HUES64 (cell line): ENCODE measurements around the gene MSTO1.
"Not testable (repeated sequence)": the region's sequence is repeated elsewhere in the genome, so short reads cannot be mapped to it uniquely, and the experiment has no call there.

Experiments
- H3K27ac ChIP-seq: 2 replicates; pipeline ENCODE4 v1.7.0; 2013; ENCODE audit warnings: low read depth, low read length, inconsistent platforms
- H3K27me3 ChIP-seq: 2 replicates; pipeline ENCODE4 v1.6.1; 2013; ENCODE audit warnings: mild to moderate bottlenecking, low read length; ENCODE audit not compliant: insufficient read depth
- H3K36me3 ChIP-seq: 2 replicates; pipeline ENCODE4 v1.6.1; 2013; ENCODE audit warnings: mild to moderate bottlenecking, low read length; ENCODE audit not compliant: insufficient read depth
- H3K4me1 ChIP-seq: 2 replicates; pipeline ENCODE4 v1.6.1; 2013; ENCODE audit warnings: mild to moderate bottlenecking, low read length, moderate library complexity; ENCODE audit not compliant: insufficient read depth
- H3K4me3 ChIP-seq: 2 replicates; pipeline ENCODE4 v1.5.1; 2013; ENCODE audit warnings: mild to moderate bottlenecking, low read length, moderate library complexity
- H3K9ac ChIP-seq: 2 replicates; pipeline ENCODE4 v1.6.1; 2013; ENCODE audit warnings: mild to moderate bottlenecking, low read depth, low read length
- H3K9me3 ChIP-seq: 2 replicates; pipeline ENCODE4 v1.6.1; 2013; ENCODE audit warnings: low read depth, low read length; ENCODE audit not compliant: insufficient read depth
- WGBS: fragments of 150-250, 120-280 bp; methylation state at CpG from one replicate; pipeline ENCODE4 v1.1.7; 2013; ENCODE audit warnings: missing lambda C conversion rate; 5-methylcytosine and 5-hydroxymethylcytosine counted together

The MSTO1 gene

DNA sequence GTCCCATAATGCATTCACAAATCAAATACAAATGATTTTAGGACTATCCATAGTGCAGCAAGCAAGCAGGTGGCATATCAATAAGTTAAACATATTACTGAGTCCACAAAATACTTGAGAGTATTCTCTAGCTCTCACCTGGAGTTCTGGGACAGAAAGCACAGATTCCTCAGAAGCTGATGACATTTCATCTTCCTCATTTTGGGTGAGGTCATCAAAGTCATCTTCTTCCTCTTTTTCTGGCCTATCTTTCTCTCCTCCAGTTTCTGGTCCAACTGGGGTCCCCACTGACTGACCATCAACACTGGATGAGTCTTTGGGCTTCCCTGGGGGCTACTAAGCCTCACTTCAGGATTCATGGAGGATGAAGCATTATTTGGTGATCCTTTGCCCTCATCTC lies 39.7 kb downstream of the MSTO1 start:
- Histone ChIP-seq H3K4me3 (no peak overlapping the region), H3K9ac (no peak overlapping the region), H3K27ac (no peak overlapping the region), H3K9me3 (peaks cover 2% of the 10 kb centered on the region; the same call in 1 of the 2 replicates), H3K27me3 (no peaks in the 10 kb centered on the region), H3K4me1 (peaks cover 4% of the 10 kb centered on the region; the same call in 1 of the 2 replicates), H3K36me3 (no peaks in the 10 kb centered on the region)

DNA sequence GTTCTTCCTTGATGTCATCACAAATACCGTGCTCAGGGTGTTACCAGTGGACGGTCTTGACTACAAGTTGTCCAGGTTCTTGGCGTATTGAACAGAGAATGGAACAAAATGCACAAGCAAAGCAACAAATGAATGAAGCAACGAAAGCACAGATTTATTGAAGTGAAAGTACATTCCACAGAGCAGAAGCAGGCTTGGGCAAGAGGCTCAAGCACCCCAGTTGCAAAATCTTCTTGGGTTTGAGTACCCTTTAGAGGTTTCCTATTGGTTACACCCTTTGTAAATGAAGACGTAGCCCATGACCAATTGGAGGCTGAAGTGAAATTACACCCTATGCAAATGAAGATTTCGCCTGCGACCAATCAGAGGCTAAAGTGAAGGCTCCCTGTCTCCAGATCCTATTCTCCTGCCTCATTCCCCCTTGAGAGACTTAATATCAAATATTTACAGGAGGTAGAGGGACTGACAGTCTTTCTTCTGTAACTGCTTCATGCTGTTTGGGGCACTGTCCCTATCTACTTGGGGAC lies 40.3 kb downstream of the MSTO1 start:
- peaks cover 2% of the 10 kb centered on the region; the same call in 1 of the 2 replicates for H3K9me3 ChIP-seq
- no peaks in the 10 kb centered on the region for H3K36me3 ChIP-seq
- H3K4me3 ChIP-seq = no peak overlapping the region
- H3K27ac ChIP-seq = no peak overlapping the region
- no peaks in the 10 kb centered on the region for H3K27me3 ChIP-seq
- WGBS = 95% methylated on average over 7 of the region's 7 CpGs
- peaks cover 4% of the 10 kb centered on the region; the same call in 1 of the 2 replicates for H3K4me1 ChIP-seq
- H3K9ac ChIP-seq = no peak overlapping the region

DNA sequence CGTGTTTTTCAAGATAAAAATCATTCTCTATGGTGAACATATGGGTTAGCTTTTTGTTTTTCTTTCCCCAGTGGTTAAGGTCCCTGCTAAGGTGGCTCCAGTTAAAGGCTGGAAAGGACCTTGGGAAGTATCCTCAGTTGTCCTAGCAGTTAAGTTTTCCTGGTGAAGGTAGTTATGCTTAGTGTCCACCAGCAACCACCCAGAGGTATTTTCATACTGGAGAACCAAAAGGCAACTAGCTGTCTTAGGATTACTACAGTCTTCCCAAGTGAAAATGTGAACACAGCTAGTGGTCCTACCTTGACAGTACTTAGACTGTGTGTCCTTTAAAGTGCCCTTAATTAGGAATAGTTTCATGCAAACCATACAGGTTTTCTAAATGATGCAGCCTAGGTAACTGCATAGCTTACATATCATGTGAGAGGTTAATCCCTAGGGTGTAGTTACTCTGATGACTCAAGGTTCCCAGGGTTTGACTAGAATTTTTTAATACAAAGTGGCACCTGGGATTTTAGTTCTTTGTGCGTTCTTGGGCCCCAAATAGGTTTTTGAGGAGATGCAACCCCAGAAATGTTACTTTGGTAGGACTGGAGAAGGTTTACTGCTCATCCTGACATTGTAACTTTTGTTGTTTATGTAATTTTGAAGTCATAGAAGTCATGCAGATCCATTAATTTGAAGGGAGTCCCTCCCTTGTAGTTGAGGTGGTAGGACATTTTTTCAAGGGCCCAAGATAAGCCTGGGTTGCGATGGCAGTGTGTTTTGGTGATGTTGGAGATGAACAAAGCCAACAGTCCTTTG lies 42.0 kb downstream of the MSTO1 start:
- 96% methylated on average over 2 of the region's 3 CpGs for WGBS
- H3K9ac ChIP-seq = no peak overlapping the region
- no peaks in the 10 kb centered on the region for H3K27me3 ChIP-seq
- H3K4me1 ChIP-seq = peaks cover 4% of the 10 kb centered on the region; the same call in 1 of the 2 replicates
- H3K36me3 ChIP-seq = no peaks in the 10 kb centered on the region
- no peak overlapping the region for H3K27ac ChIP-seq
- H3K9me3 ChIP-seq = peaks cover 2% of the 10 kb centered on the region; the same call in 1 of the 2 replicates
- H3K4me3 ChIP-seq = no peak overlapping the region

DNA sequence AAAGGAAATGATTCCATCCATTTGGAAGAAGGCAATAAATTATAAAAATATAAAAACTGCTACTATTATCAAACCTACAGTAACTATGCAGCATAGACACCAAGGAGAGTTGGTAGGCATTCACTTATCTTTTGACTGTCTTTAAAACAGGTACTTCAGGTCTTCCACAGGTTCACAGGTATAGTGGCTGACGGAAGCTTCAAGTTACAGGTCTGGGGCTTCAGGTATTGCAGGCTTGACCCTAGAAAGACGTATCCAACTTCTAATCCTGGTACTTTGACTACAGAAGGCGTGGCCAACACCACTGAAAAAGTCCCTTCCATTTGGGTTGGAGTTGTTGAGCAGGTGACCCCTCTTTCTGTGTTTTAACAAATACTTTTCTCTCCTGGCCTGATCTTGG lies 42.9 kb downstream of the MSTO1 start:
- Histone ChIP-seq H3K4me1 (peaks cover 4% of the 10 kb centered on the region; the same call in 1 of the 2 replicates), H3K4me3 (no peak overlapping the region), H3K27ac (no peak overlapping the region), H3K36me3 (no peaks in the 10 kb centered on the region), H3K9ac (no peak overlapping the region), H3K9me3 (peaks cover 2% of the 10 kb centered on the region; the same call in 1 of the 2 replicates), H3K27me3 (no peaks in the 10 kb centered on the region)
- WGBS = 94% methylated on average over 3 of the region's 3 CpGs

DNA sequence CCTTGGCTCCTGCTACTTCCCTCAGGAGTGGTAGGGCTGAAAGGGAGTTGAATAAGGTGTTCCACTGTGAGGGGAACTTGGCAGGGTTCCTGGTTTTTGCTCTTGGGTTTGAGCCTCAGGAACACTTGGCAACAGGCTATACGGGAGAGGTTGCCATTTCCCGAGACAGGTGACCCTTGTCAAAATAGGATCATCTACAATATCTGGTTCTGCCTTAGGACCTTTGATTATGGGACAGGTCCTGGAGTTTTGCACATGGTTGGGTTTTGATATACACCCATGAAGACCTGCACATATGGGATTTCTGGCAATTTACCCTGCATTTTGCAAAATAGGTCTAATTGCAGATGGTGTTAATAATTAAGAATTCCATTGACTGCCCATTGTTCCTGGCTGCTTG lies 47.4 kb downstream of the MSTO1 start:
- H3K4me3 ChIP-seq = no peak overlapping the region
- H3K36me3 ChIP-seq = peaks cover 37% of the 10 kb centered on the region
- H3K9ac ChIP-seq = no peak overlapping the region
- 98% methylated on average over 2 of the region's 2 CpGs for WGBS
- no peaks in the 10 kb centered on the region for H3K9me3 ChIP-seq
- H3K27me3 ChIP-seq = no peaks in the 10 kb centered on the region
- no peaks in the 10 kb centered on the region for H3K4me1 ChIP-seq
- no peak overlapping the region for H3K27ac ChIP-seq

DNA sequence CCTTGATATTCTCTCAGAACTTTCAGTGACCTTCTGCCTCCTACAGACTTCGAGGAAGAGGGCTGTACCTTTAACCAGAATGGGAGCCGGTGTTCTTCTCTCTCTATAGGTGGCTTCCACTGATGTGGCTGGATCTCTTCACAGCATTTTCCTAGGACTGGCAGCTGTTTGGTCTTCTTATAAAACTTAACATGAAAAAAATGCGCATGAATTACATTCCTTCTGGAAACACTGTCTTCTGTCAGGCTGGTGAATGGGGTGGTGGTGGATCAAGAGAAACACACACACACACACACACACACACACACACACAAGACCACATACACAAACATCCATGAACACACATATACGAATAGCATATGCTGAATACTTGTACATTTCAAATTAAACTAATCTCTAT lies 51.2 kb downstream of the MSTO1 start:
- H3K4me3 ChIP-seq, H3K4me1 ChIP-seq, H3K27ac ChIP-seq, H3K27me3 ChIP-seq, H3K9ac ChIP-seq, H3K9me3 ChIP-seq: not testable (repeated sequence)
- no CpG with 5 or more reads among the region's 4 CpGs for WGBS
- peaks cover 68% of the 10 kb centered on the region for H3K36me3 ChIP-seq
